NCI-H1417 treated with DMSO at 0.1 percent for 48 hours (cell line): Measurements from ENCODE around the gene DBH.

Source experiments
- DNase-seq: peaks from one replicate; lab custom pipeline; 2025; lab: John Stamatoyannopoulos, UW

Gene DBH

DNA sequence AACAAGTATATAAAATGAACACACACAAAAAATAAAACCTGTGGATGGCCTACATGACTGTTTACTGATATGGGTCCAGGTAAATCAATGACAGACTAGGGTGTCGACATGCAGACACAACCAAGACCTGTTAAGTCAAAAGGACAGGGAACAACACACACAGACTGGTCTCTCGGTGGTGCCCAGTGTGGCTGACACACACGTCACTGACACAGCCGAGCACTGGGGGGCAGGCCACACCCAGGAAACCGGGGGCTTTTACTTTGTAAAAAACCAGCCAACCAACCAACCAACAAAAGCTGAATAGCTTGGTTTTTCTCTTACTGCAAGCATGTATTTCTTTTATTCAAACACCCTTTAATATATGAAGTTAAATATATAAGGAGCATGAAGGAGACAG lies 31.9 kb upstream of the DBH start:
- DNase-seq = no peak

DNA sequence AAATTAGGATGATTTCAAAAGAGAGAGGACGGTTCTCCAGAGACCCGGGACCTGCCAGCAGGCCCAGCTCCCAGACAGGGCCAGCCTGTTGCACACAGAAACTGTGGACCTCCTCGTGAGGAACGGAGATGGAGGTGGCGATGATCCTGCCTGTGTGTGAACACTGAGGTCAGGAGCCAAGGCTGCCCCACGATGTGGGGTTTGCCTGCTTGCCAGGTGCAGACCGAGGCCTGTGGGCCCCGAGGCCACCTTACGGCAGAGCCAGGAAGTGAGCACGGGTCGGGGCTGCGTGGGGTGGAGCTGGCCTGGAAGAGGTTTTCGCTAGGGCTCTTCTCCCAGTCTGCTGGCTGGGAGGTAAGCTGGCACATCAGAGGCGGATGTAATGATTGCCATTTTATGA lies 31.3 kb upstream of the DBH start:
- no peak for DNase-seq

DNA sequence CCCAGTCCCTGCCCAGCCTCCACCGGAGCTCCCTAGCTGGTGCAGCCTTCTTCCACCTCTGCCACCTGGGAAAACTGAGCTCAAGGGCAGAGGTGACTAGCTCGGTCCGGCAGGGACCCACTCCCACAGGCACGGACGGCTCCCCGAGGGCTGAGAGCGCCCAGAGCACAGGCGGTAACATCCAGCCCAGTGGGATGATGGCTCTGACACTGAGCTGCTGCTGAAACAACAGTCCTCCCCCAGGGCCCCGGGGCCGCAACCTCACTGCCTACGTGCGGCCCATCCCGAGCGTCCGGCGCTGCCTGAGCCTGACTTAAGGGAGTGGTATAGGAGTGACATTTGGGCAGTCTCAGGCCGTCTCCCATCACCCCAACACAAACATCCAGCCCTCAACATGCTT lies 30.7 kb upstream of the DBH start:
- DNase-seq = no peak

DNA sequence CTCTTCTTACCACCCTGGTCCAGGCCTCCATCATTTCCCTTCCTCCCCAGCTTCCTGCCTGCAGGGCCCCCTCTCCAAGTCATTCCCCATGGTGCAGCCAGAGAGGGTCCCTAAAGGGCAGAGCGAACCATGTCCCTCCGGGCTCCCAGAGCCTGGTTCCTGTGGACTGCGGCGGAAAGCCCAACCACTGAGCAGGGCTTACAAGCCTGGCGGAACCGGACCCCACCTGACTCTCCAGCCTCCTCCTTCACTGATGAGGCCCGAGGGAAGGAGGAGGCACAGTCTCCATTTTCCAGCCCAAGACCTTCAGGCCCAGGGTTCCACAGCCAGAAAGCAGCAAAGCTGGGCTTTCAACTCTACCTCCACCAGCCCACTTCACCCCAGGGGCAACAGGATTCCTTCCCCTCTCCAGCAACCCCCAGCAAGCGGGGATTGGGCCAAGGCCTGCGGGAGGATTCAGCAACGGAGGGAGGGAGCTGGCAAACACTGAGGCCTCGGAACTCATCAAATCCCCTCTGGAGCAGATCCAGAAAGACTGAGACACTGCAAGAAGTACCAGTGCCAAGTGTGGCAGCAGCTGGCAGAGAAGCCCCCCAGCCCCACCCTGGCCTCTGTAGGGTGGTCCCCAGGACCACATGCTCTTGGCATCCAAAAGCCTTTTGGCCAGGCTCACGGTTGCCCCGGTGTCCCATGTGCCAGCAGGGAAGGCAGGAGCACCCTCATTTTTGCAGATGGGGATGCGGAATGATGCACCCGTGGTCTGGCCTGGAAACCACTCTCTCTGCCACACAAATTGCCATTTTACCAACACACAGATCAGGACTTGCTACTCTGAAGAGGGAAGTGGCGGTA lies 30.1 kb upstream of the DBH start:
- DNase-seq = no peak

DNA sequence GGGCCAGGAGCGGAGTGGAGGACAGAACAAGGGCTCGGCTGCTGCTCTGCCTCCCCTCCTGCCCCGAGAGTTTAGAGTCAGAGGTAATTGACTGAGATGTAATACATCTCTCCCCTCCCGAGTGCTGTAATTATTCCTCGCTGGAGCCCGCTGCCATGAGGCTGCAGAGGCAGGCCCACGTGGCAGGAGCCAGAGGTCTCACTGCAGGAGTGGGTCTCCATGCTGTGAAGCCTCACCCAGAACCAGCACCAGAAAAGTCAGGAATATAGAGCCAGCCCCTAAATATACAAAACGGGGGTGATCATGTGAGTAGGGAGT lies 29.5 kb upstream of the DBH start:
- DNase-seq = no peak

DNA sequence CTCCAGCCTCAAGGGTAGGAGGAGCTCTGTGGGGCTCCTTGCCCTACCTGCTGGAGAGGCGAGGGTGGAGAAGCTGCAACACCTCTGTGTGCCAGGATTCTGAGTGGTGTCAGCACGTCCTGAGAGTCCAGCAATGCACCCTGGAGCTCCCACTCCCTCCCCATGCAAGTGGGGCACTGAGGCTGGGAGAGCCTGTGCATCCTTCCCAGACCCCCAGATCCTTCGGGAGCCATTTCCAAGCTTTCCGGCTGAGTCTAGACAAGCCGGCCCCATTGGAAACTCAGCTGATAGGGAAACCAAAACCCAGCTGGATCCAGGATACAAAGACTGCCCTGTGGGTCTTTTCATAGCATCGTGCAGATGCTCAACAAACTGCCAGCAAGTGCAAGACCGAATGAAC lies 28.8 kb upstream of the DBH start:
- DNase-seq = no peak

DNA sequence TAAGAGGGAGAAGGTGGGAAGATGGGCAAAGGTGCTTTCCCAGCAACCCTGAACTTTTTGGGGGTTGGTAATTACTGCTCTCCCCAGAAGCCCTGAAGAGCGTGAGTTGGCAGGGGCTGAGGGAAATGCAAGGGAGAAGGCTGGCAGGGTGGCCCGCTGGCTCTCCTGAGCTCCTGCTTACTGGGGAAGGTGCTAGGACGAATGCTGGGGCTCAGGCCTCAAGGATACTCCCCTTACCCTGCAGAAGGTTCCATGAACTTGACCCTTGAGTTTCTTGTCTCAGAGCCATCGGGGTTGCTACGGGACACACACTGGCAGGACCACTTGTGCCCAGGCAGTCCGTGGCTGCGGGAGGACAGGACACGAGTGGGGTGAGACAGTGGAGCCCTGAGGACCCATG lies 28.2 kb upstream of the DBH start:
- no peak for DNase-seq

DNA sequence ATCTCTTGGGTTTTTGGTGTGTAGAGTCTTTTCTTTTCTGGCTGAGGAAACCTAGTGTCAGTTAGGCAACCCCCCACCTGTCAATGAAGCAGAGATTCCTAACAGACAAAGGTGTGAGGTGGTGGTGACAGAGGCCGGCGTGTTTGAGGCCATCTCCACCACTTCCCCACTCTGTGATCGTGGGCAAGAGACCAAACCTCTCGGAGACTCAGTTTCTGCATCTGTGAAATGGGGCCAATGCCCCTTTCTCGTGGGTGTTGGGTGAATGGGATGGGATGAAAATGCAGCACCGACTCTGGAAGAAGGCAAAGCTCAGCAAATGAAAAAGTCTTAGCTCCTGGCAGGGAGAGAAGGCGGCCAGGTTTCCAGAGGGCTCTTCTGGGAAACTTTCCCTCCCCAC lies 27.8 kb upstream of the DBH start:
- no peak for DNase-seq

DNA sequence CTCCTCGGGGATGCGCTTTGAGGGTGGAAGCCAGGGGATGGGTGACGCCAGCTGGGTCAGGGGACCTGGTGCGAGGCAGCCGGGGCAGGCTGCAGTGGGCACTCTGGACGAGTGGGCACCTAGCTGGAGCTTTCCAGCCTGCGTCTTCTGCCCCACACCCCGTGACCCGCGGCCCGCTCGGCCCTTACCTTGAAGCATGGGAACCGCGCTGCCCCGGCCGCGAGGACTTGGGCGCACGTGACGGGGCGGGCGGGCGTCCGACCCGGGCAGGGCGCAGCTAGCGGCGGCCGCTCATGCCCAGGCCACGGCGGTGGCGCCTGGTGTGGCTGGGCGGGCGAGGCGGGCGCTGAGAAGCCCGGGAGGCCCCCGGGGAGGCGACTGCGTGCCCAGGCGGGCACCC lies 27.3 kb upstream of the DBH start:
- no peak for DNase-seq

DNA sequence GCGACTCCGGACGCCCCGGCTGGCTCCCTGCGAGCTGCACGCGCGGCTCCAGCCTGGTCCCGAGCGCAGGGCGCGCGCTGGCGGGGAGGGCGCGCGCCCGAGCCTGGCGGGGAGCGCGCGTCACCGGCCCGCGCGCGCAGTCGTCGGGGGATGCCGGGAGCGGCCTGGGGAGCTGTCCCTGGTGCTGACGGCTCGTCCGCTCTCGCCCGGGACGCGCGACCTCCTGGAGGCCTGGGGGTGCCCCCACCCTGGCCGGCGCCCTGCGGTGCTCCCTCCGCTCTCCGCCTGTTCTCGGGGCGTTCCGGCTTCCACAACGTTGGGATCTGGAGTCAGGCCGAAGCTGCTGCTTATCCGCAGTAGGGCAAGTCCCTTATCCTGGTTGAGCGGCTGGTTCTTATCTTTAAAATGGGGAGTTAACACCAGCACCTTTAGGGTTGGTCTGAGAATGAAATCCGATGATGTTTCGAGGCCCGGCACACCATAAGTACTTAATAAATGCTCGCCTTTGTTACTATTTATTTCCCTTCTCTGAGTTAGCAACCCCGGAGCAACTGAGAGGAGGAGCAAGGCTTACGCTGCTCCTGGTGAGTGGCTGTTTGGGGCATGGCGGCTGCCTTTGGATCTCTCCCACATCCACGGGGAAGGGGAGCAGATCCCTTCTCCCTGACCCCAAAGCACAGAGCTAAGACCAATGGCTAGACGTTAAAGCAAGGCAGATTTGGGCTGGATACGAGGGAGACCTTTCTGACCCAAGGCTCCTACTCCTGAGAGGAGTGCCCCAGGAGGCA lies 26.7 kb upstream of the DBH start, which contains the start of gene FAM163B:
Gene FAM163B, minus strand, starts transcription at position 79 of the 788 bp plus-strand sequence. CDS start 29,166 bp downstream, outside the sequence.
- DNase-seq = no peak

DNA sequence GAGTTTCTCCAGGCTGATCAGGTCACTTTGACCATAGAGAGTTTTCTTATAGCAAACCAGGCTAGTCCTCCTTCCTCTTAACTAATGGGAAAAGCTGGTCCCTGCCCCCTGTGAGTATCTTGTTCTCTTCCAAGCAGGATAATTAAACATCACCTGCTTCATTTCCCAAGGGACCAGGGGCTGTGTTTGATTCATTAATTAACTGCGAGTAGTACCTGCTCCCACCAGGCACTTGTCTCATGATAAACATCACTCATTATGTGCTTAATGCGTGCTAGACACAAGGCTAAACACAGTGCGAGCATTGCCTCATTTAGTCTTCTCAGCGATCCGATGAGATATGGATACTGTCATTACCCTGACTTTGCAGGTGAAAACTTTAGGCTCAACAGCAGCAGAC lies 25.3 kb upstream of the DBH start:
- peak; percentile 75 for DNase-seq

DNA sequence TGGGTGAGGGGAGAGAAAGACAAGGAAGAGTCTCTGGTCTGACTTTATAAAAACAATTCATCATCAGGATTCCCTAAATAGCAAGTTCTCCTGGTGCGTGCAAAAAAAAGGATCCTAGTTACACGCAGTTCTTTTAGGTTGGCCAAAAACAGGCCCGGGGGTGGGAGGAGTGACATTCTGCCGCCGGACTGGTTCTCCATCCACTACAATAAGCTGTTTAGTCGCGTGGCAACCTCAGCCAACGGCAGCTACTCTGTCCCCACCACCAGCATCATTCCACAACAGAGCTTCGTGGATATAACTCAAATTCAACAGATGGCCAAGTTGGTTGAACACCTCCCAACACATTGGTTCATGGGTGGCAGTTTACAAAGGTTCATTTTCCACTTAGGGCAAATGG lies 24.1 kb upstream of the DBH start:
- DNase-seq = no peak

DNA sequence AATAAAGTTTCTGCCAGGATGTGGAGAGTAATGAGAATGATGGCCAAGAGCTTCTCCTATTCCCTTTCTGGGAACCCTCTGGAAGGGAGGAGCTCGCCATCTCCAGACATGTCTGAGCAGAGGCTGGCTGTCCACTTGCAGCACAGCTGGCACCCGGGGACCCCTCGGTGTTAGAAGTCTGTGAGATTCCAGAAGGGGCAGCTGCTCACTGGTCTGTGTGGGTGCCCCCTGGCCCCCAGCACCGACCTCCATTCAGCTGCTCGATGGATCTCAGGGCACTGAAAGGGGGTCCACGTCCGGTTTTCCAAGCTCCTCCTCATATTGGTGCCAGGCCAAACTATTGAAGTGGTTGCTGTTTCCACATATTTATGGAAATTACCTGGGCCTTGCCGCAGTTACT lies 23.3 kb upstream of the DBH start:
- no peak for DNase-seq

DNA sequence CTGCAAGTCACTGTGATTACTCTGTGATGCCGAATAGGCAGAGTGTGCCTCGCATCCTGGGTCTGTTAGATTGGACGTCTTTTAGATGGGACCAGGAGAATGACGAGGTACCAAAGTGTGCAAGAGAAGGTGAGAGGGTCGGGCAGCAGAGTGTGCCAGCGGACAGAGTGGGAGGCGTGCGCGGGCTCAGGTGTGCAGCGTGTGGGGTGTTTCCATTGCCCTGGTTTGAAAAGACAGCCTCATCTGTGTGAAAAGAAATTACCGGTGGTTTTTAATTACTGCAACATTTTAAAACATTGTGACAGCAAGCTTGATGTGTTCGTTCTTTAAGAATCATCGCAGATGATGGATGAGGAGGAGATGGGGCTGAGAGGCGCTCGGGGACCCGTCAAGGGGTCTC lies 22.7 kb upstream of the DBH start:
- no peak for DNase-seq

DNA sequence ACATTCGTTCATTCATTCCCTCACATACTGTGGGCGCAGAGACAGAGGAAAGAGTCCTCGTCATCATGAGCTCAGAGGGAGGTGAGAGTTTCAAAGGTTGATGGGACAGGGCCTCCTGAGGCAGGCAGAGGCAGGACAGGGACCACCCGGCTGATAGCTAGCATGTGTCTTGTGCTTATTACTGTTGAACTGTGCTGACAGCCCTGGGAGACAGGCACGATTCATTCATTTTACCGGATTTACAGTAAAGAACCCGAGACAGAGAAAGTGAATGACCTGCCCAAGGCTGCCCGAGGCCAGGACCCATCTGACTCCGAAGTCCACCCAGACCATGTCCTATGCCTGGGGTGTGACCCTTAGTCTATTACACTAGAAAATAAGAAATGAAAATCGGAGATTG lies 22.1 kb upstream of the DBH start:
- no peak for DNase-seq

DNA sequence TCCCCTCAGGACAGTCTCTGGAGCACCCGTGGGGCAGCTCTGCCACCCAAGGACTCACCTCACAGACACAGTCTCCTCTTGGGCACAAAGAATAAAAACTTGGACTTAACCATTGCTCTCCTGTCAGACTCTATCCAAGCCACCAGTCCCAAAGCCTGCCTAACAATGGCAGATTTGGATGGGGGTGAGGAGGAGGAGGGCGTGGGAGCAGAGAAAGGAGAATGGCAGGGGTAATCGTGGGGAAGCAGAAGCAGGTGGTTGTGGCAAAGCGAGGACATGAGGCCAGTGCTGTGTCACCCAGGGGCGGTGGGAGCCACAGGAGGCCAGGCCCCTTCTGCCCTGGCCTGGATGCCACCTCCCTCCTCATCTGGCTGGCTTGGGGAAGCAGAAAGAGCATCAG lies 21.5 kb upstream of the DBH start:
- no peak for DNase-seq

DNA sequence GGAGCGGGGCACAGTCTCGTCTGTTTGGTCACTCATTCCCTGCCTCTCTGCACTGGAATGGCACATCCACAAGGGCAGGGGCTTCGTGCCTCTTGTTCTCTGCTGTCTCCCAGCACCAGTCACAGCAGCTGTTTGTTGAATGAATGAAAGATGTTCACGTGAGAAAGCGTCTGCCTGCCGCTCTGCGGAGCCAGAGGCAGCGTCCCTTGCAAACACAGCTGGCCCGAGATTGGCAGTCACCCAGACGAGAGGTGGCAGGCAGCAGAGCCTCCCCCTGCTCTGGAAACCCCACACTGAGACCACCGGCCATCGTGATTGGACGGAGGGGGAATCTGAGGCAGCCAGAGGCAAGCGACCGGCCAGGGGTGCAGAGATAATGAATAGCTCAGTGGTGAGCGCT lies 21.0 kb upstream of the DBH start:
- no peak for DNase-seq

DNA sequence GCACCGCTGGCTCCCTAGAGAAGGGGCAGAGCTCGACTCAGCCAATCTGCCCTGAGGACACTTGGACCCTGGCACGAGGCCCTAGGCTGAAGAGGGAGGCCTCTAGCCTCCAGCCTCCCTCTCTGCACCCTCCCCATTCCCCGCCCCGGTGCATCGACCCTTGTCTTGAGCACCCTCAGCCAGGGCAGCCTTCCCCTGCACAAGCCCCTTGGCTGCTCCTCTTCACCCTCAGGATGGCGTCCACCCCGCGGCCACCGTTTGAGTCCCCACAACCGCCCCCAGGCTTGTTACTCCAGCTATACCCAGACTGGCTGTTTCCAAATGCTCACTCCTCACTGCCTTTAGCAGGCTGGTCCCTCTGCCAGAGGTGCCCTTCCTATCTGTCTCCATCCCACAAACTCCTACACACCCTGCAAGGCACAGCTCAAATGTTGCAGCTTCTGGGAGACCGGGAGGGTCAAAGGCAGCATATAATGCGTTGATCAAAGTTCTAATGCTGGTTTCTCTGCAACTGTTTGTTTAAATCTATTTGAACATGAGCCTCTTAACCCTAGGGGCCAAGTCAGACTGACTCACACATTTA lies 20.5 kb upstream of the DBH start:
- no peak for DNase-seq

DNA sequence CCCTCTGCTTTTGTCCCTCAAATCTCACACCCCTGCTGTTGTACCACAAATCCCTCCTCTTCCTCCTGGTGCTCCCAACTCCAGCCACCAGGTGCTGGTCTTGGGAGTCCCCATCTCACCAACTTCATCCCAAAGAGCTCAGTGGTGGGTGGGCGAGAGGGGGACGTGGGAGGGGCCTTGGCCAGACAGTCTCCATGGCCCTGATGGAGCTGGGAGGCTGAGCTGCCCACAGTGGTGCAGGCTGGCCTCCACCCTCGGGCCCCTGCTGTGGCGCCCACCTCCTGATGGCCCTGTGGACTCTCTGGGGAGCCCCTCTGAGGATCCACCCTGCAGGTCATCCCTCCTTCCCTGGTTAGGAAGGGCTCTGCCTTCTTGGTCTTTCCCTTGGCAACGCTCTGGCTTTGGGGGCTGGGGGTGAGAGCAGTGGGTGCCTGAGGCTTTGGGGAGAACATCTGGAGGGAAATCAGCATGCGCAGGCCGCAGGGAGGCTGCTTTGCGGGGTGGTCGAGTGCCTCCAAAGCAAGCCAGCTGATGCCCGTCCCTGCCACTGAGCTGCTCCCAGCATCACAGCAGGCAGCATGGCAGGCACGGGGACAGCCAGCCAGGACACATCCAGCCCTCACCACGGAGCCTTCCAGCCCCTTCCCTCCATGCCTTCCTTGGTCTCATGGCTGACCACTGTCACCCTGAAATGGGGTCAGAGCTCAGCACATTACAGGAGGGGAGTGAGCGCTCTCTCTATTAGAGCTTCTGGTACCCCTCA lies 19.3 kb upstream of the DBH start:
- DNase-seq = no peak

DNA sequence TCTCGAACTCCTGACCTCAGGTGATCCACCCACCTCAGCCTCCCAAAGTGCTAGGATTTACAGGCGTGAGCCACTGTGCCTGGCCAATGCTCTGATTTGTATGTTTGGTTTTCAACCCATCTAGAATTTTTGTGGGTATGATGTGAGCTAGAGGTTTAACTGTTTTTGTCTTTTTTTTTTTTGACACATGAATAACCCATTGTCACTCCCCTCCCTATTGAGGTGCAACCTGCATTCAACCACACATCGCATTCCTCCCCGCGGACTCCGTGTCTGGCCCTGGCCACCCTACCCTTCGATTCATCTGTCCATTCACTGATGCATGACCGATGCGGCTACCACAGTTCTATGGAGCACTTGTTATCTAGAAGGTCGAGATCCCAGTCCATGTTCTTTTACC lies 17.4 kb upstream of the DBH start:
- DNase-seq = no peak

DNA sequence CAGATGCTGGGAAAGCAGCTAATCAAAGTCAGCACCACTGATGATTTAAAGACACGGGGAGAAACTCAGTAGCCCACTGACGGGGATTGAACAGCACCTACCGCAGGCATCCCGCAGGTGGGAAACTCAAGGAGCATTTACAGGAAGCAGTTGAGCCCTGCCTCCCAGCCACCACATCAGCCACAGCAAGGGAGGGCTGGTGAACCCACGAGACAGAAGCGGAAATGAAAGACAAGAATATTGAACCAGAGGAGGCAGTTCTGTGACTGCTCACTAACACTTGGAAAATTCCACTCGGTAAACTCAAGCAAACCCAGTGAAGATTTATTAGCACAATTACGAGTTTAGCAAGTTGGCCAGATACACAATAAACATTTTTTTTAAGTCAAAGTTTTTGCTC lies 16.4 kb upstream of the DBH start:
- no peak for DNase-seq

DNA sequence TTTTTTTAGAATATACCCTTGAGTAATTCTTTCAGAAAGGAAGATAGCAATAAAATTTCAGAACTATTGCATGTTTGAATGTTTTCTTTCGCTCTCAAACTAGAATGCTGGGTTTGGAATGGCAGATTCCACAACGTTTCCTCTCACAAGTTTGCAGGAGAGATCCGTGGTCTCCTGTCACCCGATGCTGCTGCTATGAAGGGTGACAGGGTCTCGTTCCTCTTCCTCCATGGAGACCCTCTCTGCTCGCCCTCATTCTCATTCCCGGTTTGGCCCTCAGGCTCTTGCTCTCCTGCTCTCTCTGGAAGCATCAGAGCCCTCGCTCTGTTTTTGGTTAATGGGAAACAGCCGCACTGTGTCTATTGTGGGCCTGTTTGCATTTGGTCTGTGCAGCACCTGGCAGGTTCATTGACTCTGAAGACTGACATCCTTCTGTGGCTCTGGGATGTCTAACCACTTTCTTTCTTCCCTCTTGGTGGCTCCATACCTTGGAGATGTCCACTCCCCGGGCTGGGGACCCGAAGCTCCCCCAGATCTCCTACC lies 14.4 kb upstream of the DBH start:
- DNase-seq = no peak
